ENCODE measurements around the gene ATP5PD. TPM values are rescaled to one million over a fixed set of nuclear protein-coding genes. Genes with fewer than 3 reads are reported as not detected.
A peak's percentile ranks its signal among the peaks of the same experiment; 100 is the strongest.

The ATP5PD gene
- total RNA-seq, 1 donor from 2014 or later, result 239 TPM

GRCh38 chr17:75012346-75013091 is 34.2 kb downstream of the ATP5PD start, which contains the start of gene MRPL58:
TSS of gene MRPL58 (plus strand) at chr17:75012670. CDS start at chr17:75012687, 17 bp downstream.
- peak within 1 kb of the TSS; percentile 86 for H3K4me2 ChIP-seq (ENCODE audit: low read length)
- TF ChIP-seq EZH2 (IDR thresholded peaks at IDR 0.05; ENCODE audit: insufficient read depth, low read length) (no peak), CTCF (IDR thresholded peaks at IDR 0.05; ENCODE audit: insufficient read depth, low read depth, low read length) (peak; percentile 12)
- H2AFZ ChIP-seq (ENCODE audit: low read depth, low read length), result peak within 1 kb of the TSS; percentile 72
- H3K27me3 ChIP-seq (ENCODE audit: insufficient read depth, low read length), result no peaks in the 10 kb centered on the region
- no peaks in the 10 kb centered on the region for H3K27me3 Mint-ChIP-seq (ENCODE audit: low read depth, unreplicated experiment)
- H3K27ac ChIP-seq (ENCODE audit: low read depth, low read length), result peak within 1 kb of the TSS; percentile 77
- no peaks in the 10 kb centered on the region for H4K20me1 ChIP-seq (ENCODE audit: insufficient read depth, low read length)
- H3K4me1 ChIP-seq (ENCODE audit: insufficient read depth, low read length), result peaks cover 14% of the 10 kb centered on the region
- DNase-seq (ENCODE audit: low read depth) (peak; percentile 87), FAIRE-seq (no peak)
- H3K4me1 Mint-ChIP-seq (ENCODE audit: low read depth, unreplicated experiment), result peaks cover 10% of the 10 kb centered on the region
- peak within 1 kb of the TSS; percentile 86 for H3K4me3 ChIP-seq (ENCODE audit: insufficient read depth, low read depth, low read length)
- H3K9ac ChIP-seq (ENCODE audit: low read length), result peak within 1 kb of the TSS; percentile 89
- peak within 1 kb of the TSS; percentile 77 for H3K4me3 Mint-ChIP-seq (ENCODE audit: unreplicated experiment)
- H3K9me3 Mint-ChIP-seq (ENCODE audit: unreplicated experiment), result no peaks in the 10 kb centered on the region
- peak within 1 kb of the TSS; percentile 94 for H3K27ac Mint-ChIP-seq (ENCODE audit: unreplicated experiment)
- peaks cover 6% of the 10 kb centered on the region for H3K36me3 Mint-ChIP-seq (ENCODE audit: low read depth, unreplicated experiment)
- H3K79me2 ChIP-seq (ENCODE audit: insufficient read depth, low read length), result peaks cover 23% of the 10 kb centered on the region
- no peaks in the 10 kb centered on the region for H3K9me3 ChIP-seq (ENCODE audit: insufficient read depth, low read depth, low read length)
- no peaks in the 10 kb centered on the region for H3K36me3 ChIP-seq (ENCODE audit: insufficient read depth, low read length)

GRCh38 chr17:75012096-75012345 is 34.7 kb downstream of the ATP5PD start:
- H3K36me3 Mint-ChIP-seq (ENCODE audit: low read depth, unreplicated experiment), result peaks cover 6% of the 10 kb centered on the region
- peak overlapping the region; percentile 86 for H3K4me3 ChIP-seq (ENCODE audit: insufficient read depth, low read depth, low read length)
- FAIRE-seq (no peak), DNase-seq (ENCODE audit: low read depth) (no peak)
- TF ChIP-seq EZH2 (IDR thresholded peaks at IDR 0.05; ENCODE audit: insufficient read depth, low read length) (no peak), CTCF (IDR thresholded peaks at IDR 0.05; ENCODE audit: insufficient read depth, low read depth, low read length) (no peak)
- peak overlapping the region; percentile 94 for H3K27ac Mint-ChIP-seq (ENCODE audit: unreplicated experiment)
- no peaks in the 10 kb centered on the region for H3K9me3 ChIP-seq (ENCODE audit: insufficient read depth, low read depth, low read length)
- peak overlapping the region; percentile 72 for H2AFZ ChIP-seq (ENCODE audit: low read depth, low read length)
- H4K20me1 ChIP-seq (ENCODE audit: insufficient read depth, low read length), result no peaks in the 10 kb centered on the region
- peaks cover 10% of the 10 kb centered on the region for H3K4me1 Mint-ChIP-seq (ENCODE audit: low read depth, unreplicated experiment)
- H3K4me1 ChIP-seq (ENCODE audit: insufficient read depth, low read length), result peaks cover 14% of the 10 kb centered on the region
- no peaks in the 10 kb centered on the region for H3K9me3 Mint-ChIP-seq (ENCODE audit: unreplicated experiment)
- H3K9ac ChIP-seq (ENCODE audit: low read length), result peak overlapping the region; percentile 89
- peak overlapping the region; percentile 77 for H3K4me3 Mint-ChIP-seq (ENCODE audit: unreplicated experiment)
- no peaks in the 10 kb centered on the region for H3K27me3 Mint-ChIP-seq (ENCODE audit: low read depth, unreplicated experiment)
- H3K4me2 ChIP-seq (ENCODE audit: low read length), result peak overlapping the region; percentile 86
- no peaks in the 10 kb centered on the region for H3K27me3 ChIP-seq (ENCODE audit: insufficient read depth, low read length)
- no peaks in the 10 kb centered on the region for H3K36me3 ChIP-seq (ENCODE audit: insufficient read depth, low read length)
- H3K79me2 ChIP-seq (ENCODE audit: insufficient read depth, low read length), result peaks cover 23% of the 10 kb centered on the region
- H3K27ac ChIP-seq (ENCODE audit: low read depth, low read length), result peak overlapping the region; percentile 77

Measured in astrocyte (in vitro differentiated cells and primary cell).